Pons (tissue), 1 donor: ENCODE data around the gene FBXW5.
A peak's percentile ranks its signal among the peaks of the same experiment; 100 is the strongest.

Source experiments
- DNase-seq: peaks from one replicate; pipeline ENCODE4 v3.0.0-alpha.2; 2016; ENCODE audit warnings: low spot score

Gene FBXW5

DNA sequence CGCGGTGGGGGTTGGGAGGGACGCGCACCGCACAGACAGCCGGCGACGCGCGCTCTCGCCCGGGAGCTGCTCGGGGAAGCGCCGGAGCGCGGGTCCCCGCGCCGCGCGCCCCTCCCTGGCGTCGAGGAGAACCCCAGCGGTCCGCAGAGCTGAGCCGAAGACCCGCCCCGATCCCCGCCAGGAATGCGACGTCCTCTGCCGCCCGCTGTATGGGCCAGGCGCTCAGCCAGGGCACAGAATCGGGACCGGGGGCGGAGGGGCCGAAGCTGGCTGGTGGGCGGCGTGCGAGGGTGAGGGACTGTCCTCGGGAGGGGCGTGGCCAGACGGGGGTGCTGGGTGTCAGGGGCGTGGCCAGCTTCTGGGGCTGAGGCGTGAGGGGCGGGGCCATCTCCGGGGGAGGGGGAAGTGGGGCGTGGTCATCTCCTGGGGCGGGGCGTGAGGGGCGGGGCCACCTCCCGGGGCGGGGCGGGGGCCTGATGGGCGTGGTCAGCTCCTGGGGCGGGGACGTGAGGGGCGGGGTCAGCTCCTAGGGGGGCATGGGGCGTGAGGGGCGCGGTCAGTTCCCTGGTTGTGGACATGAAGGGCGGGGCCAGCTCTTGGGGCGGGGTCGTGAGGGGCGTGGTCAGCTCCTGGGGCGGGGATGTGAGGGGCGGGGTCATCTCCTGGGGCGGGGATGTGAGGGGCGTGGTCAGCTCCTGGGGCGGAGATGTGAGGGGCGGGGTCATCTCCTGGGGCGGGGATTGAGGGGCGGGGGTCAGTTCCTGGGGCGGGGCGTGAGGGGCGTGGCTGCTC, 33.7 kb upstream of the FBXW5 start:
- DNase-seq = peak; percentile 88

DNA sequence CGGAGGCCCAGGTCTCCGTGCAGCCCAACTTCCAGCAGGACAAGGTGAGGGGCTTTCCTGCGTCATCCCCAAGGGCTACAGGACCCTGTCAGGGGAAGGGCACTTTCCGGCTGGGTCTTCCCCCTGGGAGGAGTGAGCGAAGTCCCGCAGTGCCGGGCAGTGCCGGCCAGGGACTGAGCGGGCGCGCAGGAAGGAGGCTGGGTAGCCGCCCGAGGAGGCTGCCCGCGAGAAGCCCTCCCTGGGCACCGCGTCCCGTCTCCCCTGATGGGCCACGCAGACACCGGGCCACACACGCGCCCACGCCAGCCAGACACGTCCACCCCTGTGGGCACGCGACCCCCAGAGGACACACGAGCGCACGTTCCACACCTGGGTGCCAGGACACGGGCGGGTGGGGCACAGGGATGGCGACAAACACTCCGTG, 33.1 kb upstream of the FBXW5 start:
- DNase-seq = no peak

DNA sequence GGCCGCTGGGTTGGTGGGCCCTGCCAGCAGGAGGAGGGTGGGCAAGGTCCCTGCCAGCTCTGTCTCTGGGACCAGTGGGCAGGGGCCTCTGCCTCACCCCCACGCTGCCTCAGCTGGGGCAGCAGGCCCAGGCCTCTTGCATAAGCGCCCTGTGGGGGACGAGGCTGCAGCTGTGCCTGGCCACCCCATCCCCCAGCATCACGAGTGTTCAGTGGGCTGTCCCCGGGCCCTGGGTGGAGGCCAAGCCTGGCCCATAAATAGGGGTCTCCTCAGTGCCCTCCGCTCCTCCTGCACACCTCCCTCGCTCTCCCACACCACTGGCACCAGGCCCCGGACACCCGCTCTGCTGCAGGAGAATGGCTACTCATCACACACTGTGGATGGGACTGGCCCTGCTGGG, 32.7 kb upstream of the FBXW5 start, which contains the start of gene PTGDS:
TSS of gene PTGDS (plus strand) at position 282 of the 400 bp plus-strand sequence. CDS start at position 357, 75 bp downstream.
- DNase-seq = peak; percentile 92

DNA sequence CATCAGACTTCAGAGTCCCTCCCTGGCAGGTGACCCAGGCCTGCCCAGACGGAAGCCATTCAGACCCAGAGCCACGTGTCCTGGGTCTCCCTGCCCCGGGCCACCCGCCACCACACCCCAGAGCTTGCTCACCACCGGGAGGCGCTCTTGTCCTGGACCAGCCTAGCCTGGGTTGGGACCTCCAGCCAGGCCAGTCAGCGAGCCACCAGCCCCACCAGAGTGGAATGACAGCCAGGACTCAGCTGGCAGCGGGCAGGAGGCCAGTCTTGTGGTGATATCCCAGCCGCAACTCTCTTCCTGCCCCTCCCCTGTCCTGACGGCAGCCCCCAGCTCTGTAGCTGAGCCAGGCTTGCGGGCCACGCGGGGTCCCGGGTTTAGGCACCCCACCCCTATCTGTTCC, 31.1 kb upstream of the FBXW5 start:
- peak; percentile 78 for DNase-seq

DNA sequence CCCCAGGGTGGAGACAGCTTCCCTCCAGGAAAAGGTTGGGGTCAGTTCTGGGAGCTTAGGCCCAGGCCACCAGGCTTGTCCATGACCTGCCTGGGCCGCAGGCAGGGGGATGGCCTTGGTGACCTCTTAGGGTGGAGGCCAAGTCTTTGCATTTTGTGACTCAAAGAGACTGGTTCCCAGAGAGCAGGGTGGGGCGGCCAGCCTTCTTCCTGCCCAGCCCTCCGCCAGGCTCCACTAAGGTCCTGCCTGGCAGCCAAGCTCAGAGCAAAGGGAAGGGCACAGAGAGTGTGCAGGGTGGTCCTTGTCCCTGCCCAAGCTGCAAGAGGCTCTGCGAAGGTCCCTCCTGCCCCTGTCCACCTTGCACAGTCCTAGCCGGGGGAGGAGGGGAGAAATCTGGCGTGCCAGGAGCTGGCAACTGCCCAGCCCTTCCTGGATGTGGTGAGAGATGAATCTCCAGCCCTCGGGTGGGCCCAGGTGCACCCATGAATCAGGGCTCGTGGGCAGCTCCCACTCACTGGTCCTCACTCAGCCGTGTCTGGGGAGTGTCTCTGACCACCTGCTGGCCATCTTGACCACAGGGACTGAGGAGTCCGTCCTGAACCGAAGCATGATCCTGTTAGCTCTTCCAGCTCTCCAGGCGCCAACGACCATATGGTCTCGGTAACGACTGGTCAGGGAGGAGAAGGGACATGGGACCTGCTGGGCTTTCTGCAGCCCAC, 30.4 kb upstream of the FBXW5 start:
- DNase-seq = no peak

DNA sequence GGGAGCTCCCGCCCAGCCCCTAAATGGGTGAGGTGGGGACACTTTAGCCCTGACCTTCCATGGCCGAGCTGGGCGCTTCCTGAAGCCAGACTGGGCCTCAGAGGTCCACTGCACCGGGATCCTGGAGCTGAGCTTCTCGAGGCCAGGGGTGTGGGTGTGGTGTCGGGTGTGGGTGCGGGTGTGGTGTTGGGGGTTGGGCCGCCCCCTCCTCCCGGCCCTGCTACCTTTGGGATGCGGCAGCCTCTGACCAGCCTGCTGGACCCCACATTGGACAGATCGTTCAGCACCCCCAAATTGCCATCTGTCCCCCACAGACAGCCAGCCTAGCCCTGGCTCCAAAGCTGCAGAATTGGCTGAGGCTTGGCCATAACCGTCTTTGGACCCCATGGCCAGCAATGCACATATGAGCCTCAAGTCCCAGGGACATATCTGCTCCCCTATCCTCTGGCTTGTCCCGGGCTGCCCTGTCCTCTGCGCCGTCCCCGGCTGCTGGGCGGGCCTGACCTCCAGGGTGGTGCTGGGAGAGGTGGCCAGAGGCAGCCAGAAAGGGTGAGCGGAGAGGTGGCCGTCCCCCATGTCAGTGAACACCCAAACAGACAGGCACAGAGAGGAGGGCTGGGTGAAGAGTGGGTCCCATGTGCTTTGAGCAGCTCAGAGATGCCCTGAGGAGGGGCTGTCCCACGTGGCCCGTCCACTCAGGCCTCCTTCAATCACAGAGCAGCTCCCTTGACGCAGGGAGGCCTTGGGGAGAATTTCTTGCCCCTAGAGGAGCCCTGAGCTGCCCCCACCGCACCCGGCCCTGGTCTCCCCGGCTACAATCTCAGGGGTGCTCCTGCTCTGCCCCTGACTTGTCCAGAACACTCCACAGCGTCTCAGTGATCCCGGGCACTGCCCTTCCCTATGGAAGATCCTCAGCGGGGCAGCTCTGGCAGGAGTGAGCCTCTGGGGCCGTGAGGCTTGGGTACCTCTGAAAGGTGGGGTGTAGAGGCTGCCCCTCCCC, 29.4 kb upstream of the FBXW5 start:
- no peak for DNase-seq

DNA sequence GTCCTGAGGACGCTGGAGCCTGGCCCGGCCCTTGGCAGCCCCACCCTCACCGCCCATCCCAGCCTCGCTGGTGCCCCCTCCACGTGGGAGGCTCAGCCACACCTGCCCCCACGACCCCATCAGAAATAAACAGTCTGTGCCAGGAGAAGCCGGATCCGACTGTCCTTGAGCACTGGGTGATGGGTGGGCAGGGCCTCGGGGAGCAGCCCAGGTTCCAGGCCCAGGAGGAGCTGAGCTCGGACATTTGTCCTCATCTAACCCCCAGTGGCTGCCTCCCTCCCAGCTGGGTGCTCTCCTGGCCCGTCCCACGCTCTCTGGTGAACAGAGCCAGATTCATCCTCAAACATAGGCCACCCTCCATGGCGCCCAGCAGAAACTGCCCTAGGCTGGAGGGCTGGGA, 28.2 kb upstream of the FBXW5 start:
- DNase-seq = no peak

DNA sequence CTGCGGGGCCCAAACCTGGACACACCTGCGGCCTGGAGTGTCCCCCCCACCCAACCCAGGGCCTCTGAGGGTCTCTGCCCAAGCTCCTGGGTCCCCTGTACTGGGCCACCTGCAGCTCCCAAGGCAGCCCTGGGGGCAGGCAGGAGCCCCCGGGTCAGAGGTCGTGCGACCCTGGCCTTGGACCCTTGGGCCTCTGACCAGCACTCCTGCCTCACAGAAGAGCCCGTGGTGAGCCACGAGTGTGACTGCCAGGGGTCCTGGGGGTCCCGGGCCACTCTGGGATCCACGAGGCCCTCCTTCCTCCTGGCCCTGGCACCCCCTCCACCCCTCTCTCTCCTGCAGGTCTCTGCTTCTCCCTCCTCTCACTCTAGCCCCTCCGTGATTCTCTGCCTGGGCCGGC, 27.8 kb upstream of the FBXW5 start:
- no peak for DNase-seq

DNA sequence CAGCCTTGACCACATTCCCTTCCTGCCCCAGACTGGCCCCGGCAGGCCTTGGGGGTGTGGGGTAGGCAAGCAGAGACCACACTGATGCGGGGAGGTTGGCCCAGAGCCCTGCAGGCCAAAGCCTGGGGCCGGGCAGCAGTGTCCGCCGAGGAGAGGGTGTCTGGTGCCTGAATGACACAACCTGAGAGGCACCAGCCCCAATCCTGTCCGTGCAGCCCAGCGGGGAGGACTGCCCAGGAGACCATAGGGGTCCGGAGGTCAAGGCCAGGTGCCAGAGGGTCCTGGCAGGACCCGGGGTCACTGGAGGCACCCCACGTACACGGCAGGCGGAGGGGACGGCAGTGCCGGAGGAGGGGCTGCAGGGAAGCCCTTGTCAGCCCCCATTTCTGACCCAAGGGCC, 27.2 kb upstream of the FBXW5 start:
- DNase-seq = no peak

DNA sequence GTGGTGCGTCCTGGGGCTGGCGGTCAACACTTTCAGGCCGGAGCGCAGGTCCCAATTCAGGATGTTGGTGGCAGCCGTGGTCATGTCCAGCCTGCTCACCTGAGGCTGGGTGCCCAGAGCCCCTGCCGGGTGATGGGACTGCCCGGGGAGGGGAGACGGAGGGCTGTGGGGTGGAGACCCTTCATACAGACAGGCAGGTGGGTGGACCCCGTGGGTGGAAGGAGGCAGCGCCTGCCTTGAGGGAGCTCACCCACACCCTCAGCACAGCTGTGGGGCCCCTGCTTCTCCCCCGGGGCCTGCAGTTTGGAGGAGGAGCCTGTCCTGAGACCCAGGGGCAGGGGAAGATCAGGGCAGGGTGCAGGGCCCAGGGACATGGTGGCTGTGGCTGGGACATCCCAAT, 25.8 kb upstream of the FBXW5 start:
- no peak for DNase-seq

DNA sequence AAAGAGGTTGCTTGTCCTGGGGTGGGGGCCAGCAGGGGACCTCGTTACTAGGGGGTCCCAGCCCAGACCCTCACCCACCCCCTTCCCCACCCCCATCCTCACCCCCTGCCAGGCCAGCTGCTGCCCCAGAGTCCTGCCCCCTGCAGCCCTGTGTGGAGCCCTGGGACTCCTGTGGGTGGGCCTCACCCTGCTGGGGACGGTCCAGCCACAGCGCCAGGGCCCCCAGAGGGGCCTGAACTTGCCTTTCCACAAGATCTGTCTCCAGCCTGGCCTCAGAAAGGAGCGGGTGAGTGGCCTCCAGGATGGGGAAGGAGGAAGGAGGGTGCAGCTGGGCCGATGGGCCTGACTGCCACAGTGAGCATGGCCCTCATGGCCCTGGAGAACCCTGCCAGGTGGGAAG, 25.2 kb upstream of the FBXW5 start:
- no peak for DNase-seq

DNA sequence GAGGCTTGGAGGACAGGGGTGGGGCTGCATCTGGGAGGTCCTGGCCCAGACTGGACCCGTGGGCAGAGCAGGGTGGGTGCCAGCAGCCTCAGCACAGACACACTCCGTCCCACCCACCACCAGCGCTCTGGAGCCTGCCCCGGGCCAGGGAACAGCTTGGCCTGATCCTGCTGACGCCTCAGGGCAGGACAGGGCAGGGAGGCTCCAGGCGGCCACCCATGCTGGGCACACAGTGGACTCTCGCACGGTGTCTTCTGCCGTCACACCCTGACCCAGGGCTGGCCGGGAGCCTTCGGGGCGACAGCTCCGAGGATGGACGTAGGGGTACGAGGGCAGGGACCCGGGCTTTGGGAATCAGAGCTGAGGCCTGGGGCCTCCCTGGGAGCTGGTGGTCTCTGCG, 24.6 kb upstream of the FBXW5 start:
- no peak for DNase-seq

DNA sequence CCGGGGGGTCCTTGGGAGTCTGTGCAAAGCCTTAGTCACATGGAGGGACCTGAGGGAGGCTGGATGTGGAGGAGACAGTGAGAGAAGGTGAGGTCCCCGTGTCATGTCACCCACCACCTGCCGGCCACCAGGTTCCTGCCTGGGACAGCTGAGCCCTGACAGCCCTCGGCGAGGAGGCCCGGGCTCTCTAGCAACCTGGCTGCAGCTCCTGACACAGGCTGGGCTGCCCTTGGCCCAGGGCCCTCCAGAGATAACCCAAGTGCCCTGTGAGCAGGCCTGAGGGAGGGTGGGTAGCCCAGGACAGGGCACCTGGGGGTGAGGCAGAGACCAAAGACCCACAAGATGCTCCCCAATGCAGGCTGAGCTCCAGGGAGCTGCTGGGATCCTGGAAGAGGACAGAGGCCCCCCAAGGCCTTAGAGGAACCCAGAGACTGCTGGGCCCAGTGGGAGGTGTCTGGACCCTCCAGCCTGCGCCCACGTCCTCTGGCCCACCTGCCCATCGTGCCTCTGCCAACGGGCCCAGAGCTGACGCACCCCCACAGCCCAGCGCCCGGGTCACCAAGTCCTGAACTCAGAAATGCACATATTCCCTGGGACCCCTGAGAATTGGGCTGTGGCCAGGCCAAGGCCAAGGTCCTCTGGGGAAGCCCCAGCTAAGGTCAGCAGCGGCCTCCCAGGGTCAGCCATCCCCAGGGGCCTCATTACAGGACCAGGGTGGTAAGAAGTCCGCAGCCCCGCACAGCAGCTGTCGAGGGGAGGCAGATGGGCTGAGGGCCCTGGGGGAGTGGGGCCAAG, 24.0 kb upstream of the FBXW5 start:
- no peak for DNase-seq

DNA sequence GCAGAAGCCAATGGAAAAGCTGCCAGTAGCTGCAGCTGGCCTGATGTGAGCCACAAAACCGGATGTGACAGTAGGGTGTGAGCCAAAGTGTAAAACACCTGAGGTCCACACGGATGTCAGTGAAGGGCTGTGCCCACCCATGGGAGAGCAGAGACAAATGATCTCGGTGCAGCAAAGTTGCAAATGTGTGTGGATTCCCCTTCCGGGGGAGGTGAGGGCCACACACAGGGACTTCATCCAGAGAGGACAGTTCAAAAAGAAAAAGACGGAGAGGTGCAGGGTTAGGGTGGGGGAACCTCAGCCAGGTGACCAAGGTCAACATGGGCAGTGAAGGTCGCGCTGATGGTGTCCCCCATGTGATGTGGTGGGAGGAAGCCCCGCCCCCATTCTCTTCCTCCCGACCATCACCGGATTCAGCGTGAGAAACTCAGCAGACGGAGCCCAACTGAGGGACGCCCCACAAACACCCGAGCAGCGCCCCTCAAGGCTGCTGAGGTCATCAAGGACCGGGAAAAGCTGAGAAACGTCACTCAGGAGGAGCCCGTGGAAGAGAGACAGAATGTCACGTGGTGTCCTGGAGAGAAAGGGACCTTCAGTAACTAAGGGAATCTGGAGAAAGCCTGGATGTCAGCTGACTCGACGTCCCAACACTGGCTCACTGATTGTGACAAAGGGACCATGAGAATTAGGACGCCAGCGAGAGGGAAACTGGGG, 21.4 kb upstream of the FBXW5 start:
- DNase-seq = peak; percentile 93

DNA sequence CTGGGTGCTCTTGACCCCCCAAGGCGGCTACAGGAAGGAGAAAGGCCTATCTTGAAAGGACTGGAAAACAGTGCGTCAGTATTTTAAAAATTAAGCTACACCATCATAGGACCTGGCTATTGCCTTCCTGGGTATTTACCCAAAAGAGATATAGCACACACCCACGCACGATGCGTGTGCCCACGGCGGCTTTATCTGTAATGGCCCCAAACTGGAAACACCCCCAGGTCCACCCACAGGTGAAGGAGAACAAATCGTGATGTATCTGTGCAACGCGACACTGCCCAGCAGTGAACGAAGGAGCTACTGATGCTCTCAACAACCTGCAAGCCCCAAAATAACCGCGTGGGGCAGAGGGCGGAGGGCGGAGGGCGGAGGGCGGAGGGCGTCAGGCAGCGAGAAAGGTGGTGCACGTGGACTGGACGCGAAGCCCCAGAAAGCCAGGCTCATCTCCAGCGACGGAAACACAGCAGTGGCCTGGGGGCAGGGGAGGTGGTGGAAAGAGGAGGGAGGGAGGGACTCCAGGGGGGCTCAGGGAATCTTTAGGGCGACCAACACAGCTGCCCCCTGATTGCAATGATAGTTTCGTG, 20.4 kb upstream of the FBXW5 start:
- DNase-seq = no peak

DNA sequence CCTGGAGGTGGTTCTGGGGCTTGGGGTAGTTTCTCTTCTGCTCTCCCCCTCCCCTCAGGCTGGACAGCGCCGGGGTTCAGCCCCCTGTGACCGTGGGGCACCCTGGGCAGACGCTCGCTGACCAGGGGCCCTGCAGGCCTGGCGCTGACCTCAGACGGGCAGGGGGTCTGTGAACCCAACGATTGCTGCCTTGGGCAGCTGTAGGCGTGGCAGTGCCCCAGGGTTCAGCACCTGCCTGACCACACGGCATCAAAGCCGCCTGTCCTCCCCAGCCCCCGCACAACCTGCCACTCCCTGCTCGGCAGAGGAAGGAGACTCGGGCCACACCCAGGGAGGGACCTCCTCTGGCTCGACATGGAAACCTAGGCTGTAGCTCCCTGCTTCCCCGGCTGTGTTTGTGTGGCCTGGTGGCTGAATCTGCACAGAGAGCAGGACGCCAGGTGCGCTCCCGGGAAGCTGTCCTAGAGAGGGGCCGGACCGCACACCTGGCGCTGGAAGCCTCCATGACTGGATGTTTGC, 19.7 kb upstream of the FBXW5 start:
- no peak for DNase-seq

DNA sequence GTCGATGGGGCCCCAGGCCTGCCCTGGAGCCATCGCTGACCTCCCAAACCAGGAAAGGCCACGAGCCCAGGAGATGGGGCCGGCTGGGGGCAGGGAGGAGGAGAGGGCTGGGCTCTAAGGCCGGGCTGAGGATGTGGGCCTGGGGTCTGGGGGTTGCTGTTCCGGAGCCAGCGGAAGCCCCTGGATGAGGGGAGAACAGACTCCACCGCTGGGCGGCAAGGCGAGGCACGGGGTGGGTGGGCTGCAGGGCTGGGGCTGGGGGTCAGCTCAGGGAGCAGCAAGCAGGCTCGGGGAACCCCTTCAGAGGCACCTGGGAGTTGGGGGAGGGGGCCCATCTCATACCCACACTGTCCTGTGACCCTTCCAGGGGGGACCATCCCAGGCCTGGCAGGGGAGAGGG, 19.2 kb upstream of the FBXW5 start:
- no peak for DNase-seq

DNA sequence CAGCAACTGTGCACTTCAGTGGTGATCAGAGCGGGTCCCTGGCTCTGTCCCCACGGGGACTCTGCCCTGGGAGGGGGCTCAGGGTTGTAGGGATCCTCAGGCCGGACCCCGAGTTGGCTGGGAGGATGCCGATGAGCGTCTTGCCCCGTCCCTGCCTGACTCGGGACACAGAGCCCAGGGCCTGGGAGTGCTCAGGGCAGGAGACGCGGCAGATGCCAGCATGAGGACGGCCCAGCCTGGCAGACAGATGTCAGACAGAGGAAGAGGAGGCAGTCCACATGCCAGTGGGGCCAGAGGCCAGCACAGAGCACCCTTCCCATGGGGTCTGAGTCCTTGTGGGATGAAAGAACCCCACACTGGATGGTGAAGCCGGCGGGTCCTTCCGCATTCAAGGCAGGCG, 18.8 kb upstream of the FBXW5 start:
- no peak for DNase-seq

DNA sequence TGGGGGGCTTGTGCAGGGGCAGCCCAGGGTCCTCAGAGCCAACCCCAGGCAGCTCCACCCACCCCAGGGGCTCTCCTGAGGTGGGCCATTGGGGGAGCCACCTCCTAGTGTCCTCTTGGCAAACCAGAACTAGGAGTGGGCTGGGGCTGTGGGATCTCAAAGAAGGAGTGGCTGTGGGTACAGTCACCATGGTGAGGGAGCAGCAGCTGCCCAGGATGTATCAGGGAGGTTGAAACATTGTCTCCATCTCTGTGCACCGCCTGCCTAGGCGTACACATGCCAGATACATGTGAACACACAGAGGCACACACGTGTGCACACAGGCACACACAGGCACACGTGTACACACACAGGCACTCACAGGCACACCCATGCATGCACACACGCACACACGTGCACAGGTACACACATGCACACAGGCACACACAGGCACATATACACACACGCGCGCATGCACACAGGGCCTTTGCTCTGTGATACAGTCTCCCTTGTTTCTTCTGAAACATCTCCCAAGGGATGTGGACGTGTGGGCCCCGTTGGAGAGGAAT, 18.2 kb upstream of the FBXW5 start:
- no peak for DNase-seq

DNA sequence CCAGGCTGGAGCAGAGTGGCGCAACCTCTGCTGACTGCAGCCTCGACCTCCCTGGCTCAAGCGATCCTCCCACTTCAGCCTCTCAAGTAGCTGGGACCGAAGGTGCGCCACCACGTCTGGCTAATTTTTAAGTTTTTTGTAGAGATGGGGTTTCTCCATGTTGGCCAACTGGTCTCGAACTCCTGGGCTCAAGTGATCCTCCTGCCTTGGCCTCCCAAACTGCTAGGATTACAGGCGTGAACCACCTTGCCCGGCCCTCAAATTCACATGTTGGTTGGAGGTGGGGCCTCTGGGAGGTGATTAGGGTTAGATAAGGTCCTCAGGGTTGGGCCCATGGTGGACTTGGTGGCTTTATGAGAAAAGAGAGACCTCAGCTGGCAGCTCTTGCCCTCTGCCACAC, 17.6 kb upstream of the FBXW5 start:
- no peak for DNase-seq
